HCT116 (cell line): Measurements from ENCODE around the gene PHF21B. TPM values are rescaled to one million over a fixed set of nuclear protein-coding genes. Genes with fewer than 3 reads are reported as not detected.

Source experiments
- ATAC-seq: fragments of 200-7000 bp; cut with Tn5 transposase; 2 replicates; pipeline ENCODE4 v1.9.1; 2020; ENCODE audit warnings: mild to moderate bottlenecking, moderate library complexity
- BruUV-seq: library from RNA; stranded (reverse); fragments of 400-500 nt; replicated peaks from 2 replicates; lab custom pipeline; 2021; lab: Mats Ljungman, UMichigan
- CTCF ChIA-PET: fragments of 300-600 bp; sonication (Branson Sonifier 250); formaldehyde crosslinking; loops from one replicate; lab custom pipeline; 2021; ENCODE audit warnings: antibody characterized with exemption; lab: Charles Lee
- POLR2A ChIA-PET: fragments of 300-600, 350-600 bp; sonication (Branson Sonifier 250); formaldehyde crosslinking; loops from one replicate; lab custom pipeline; 2021; ENCODE audit warnings: antibody characterized with exemption; lab: Charles Lee
- RAD21 ChIA-PET, 2 experiments: fragments of 300-600 bp; sonication (Branson Sonifier 250); formaldehyde crosslinking; loops; one replicate each; lab custom pipeline; 2023; ENCODE audit warnings: low total read pairs in 2 of 2; ENCODE audit not compliant: uncharacterized antibody in 2 of 2, unreplicated experiment in 2 of 2, low non-redundant PET in 1 of 2; lab: Charles Lee
- DNase-seq: peaks from one replicate; pipeline ENCODE4 v3.0.0-alpha.2; 2010; ENCODE audit warnings: low read depth, low spot score
- H2AFZ ChIP-seq: fragments of 200-600 bp; shearing (Covaris generic), sonication (generic); 2 replicates; pipeline ENCODE4 v1.6.1; 2017; ENCODE audit warnings: low read depth, mixed run types, mixed read lengths, antibody characterized with exemption, low read length; ENCODE audit not compliant: poor library complexity, severe bottlenecking
- H3K27ac ChIP-seq: 2 replicates; pipeline ENCODE4 v1.5.1; 2012; ENCODE audit warnings: low read depth, low read length
- H3K27me3 ChIP-seq: fragments of 200-600 bp; sonication (generic); 2 replicates; pipeline ENCODE4 v1.6.1; 2016; ENCODE audit warnings: mixed run types, low read length, mixed read lengths; ENCODE audit not compliant: insufficient read depth
- H3K36me3 ChIP-seq, 2 experiments: fragments of 200-500 bp in 1 of 2; fragments of 200-600 bp in 1 of 2; sonication (Bioruptor generic) in 1 of 2; sonication (generic) in 1 of 2; 2 replicates each; pipeline versions ENCODE4 v1.5.1 to v1.6.1; 2014 to 2016; ENCODE audit warnings: low read length in 2 of 2, inconsistent platforms in 1 of 2, mixed read lengths in 1 of 2, mixed run types in 1 of 2; ENCODE audit not compliant: insufficient read depth in 2 of 2, control insufficient read depth in 1 of 2
- H3K4me1 ChIP-seq, 2 experiments: fragments of 200-600 bp in 1 of 2; sonication (generic) in 1 of 2; 2 replicates each; pipeline versions ENCODE4 v1.5.1 to v1.6.1; 2012 to 2017; ENCODE audit warnings: low read length in 2 of 2, inconsistent platforms in 1 of 2, mild to moderate bottlenecking in 1 of 2, mixed read lengths in 1 of 2, mixed run types in 1 of 2, moderate library complexity in 1 of 2; ENCODE audit not compliant: insufficient read depth in 2 of 2, control insufficient read depth in 1 of 2
- H3K4me2 ChIP-seq: fragments of 200-600 bp; sonication (generic); 2 replicates; pipeline ENCODE4 v1.6.1; 2017; ENCODE audit warnings: mixed run types, low read length, mixed read lengths
- H3K4me3 ChIP-seq, 2 experiments: fragments of 200-600 bp in 1 of 2; sonication (generic) in 1 of 2; replicated peaks in 1 of 2; 2 replicates each; pipeline ENCODE4 v1.5.1; 2011 to 2016; ENCODE audit warnings: low read length in 2 of 2, control low read depth in 1 of 2, low read depth in 1 of 2, mild to moderate bottlenecking in 1 of 2, mixed read lengths in 1 of 2, mixed run types in 1 of 2
- H3K79me2 ChIP-seq: fragments of 200-600 bp; sonication (generic); 2 replicates; pipeline ENCODE4 v1.6.1; 2017; ENCODE audit warnings: mild to moderate bottlenecking, mixed run types, low read length, moderate library complexity, mixed read lengths; ENCODE audit not compliant: insufficient read depth
- H3K9ac ChIP-seq: fragments of 200-600 bp; sonication (generic); 2 replicates; pipeline ENCODE4 v1.6.1; 2016; ENCODE audit warnings: low read length, mixed read lengths
- H3K9me2 ChIP-seq: fragments of 200-600 bp; sonication (generic), shearing (Covaris generic); 2 replicates; pipeline ENCODE4 v1.6.1; 2017; ENCODE audit warnings: mixed run types, mild to moderate bottlenecking, moderate library complexity; ENCODE audit not compliant: insufficient read depth
- H3K9me3 ChIP-seq, 2 experiments: fragments of 200-500 bp in 1 of 2; fragments of 200-600 bp in 1 of 2; sonication (Bioruptor generic) in 1 of 2; sonication (generic) in 1 of 2; 2 replicates each; pipeline ENCODE4 v1.6.1; 2014 to 2017; ENCODE audit warnings: low read length in 2 of 2, mixed read lengths in 2 of 2, inconsistent platforms in 1 of 2, low read depth in 1 of 2, mild to moderate bottlenecking in 1 of 2, mixed run types in 1 of 2, moderate library complexity in 1 of 2; ENCODE audit not compliant: control insufficient read depth in 1 of 2, insufficient read depth in 1 of 2
- H4K20me1 ChIP-seq: fragments of 200-600 bp; sonication (generic), shearing (Covaris generic); 2 replicates; pipeline ENCODE4 v1.6.1; 2017; ENCODE audit warnings: mixed run types, mild to moderate bottlenecking, moderate library complexity; ENCODE audit not compliant: insufficient read depth
- CBX3 ChIP-seq: IDR thresholded peaks from 2 replicates; pipeline ENCODE4 v1.6.1; 2012; ENCODE audit warnings: low read depth
- EGR1 ChIP-seq: IDR thresholded peaks from 2 replicates; pipeline ENCODE4 v1.6.1; 2012; ENCODE audit warnings: low read depth
- ELF1 ChIP-seq: IDR thresholded peaks from 2 replicates; pipeline ENCODE4 v1.6.1; 2012; ENCODE audit warnings: low read depth, borderline replicate concordance
- EZH2 ChIP-seq: fragments of 200-600 bp; sonication (generic); IDR thresholded peaks from 2 replicates; pipeline ENCODE4 v1.6.1; 2017; ENCODE audit warnings: antibody characterized with exemption, mixed run types
- EZH2phosphoT487 ChIP-seq: fragments of 200-600 bp; IDR thresholded peaks from 2 replicates; pipeline ENCODE4 v1.6.1; 2018; ENCODE audit warnings: antibody characterized with exemption, borderline replicate concordance
- FOSL1 ChIP-seq: IDR thresholded peaks from 2 replicates; pipeline ENCODE4 v1.6.1; 2012; ENCODE audit warnings: low read depth
- SIN3A ChIP-seq: IDR thresholded peaks from 2 replicates; pipeline ENCODE4 v1.6.1; 2012; ENCODE audit warnings: low read depth
- TCF7L2 ChIP-seq: IDR thresholded peaks from 2 replicates; pipeline ENCODE4 v1.7.0; 2011; ENCODE audit warnings: borderline replicate concordance, inconsistent platforms; ENCODE audit not compliant: insufficient read depth, insufficient read length; ENCODE audit errors: extremely low read depth
- ZFX ChIP-seq: fragments of 450-650 bp; IDR thresholded peaks from 2 replicates; pipeline ENCODE4 v1.6.1; 2017
- intact Hi-C: fragments of 100-400 bp; cut with micrococcal nuclease; formaldehyde crosslinking; loops from 2 replicates; pipeline ENCODE4 v1.10.0; 2022
- total RNA-seq: library from RNA; stranded (reverse); gene quantifications from one replicate; pipeline ENCODE4 v1.2.1, GENCODE V29; 2021; ENCODE audit not compliant: unreplicated experiment
- TF ChIP-seq, protein P1 (sequence below): IDR thresholded peaks from 2 replicates; pipeline ENCODE4 v1.6.1; 2012
- TF ChIP-seq, protein P2 (sequence below): IDR thresholded peaks from 2 replicates; pipeline ENCODE4 v1.6.1; 2012; ENCODE audit warnings: low read depth

The PHF21B gene
- total RNA-seq, 1 experiment from 2014 or later = not detected

DNA sequence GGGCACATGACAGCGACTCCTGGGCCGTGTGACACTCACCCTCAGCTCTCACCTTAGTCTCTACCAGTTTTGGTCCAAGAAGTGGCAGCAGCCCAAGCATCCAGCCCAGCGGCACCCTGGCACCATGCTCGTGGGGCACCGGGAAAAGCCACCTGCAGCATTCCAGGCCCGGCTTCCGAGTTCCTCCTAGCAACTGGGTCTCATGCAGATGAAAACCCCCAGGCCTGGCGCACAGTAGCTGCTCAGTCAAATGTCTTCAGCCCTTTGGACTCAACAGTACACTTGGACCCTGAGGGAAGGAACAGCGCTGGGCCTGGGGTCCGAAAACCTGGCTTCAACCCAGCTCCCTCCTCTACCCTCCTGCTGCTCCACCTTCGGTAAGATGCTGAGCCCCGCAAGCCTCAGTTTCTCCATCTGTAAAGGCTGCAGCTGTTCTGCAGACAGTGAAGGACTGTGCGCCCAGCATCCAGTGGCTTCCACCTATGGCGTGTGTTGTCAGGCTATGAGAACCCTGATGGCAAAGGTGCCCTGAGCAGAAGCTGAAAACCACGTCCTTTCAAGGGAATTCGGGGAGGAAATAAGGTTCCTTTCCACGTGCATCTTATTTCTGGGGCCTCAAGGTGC lies 66.0 kb downstream of the PHF21B start:
- Histone ChIP-seq H3K9ac (no peak overlapping the region), H3K4me2 (no peak overlapping the region), H3K9me3 (no peaks in the 10 kb centered on the region), H2AFZ (no peak overlapping the region), H3K27me3 (peaks cover 20% of the 10 kb centered on the region; the same call in 1 of the 2 replicates), H3K27ac (no peak overlapping the region), H3K79me2 (no peaks in the 10 kb centered on the region), H4K20me1 (no peaks in the 10 kb centered on the region), H3K4me1 (no peaks in the 10 kb centered on the region), H3K36me3 (no peaks in the 10 kb centered on the region), H3K9me2 (no peaks in the 10 kb centered on the region), H3K4me3 (no peak overlapping the region)
- RAD21 ChIA-PET = no interaction called here
- CTCF ChIA-PET = no interaction called here
- DNase-seq (no peak), ATAC-seq (no peak)
- TF ChIP-seq CBX3 (no peak), EZH2phosphoT487 (no peak), TCF7L2 (no peak), EGR1 (no peak), SIN3A (no peak), EZH2 (no peak), ZFX (no peak), FOSL1 (no peak), ELF1 (no peak)
- TF ChIP-seq, protein P1, sequence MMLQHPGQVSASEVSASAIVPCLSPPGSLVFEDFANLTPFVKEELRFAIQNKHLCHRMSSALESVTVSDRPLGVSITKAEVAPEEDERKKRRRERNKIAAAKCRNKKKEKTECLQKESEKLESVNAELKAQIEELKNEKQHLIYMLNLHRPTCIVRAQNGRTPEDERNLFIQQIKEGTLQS = no peak
- POLR2A ChIA-PET = no interaction called here
- BruUV-seq = no TSS peak
- intact Hi-C loops = no loop called here

DNA sequence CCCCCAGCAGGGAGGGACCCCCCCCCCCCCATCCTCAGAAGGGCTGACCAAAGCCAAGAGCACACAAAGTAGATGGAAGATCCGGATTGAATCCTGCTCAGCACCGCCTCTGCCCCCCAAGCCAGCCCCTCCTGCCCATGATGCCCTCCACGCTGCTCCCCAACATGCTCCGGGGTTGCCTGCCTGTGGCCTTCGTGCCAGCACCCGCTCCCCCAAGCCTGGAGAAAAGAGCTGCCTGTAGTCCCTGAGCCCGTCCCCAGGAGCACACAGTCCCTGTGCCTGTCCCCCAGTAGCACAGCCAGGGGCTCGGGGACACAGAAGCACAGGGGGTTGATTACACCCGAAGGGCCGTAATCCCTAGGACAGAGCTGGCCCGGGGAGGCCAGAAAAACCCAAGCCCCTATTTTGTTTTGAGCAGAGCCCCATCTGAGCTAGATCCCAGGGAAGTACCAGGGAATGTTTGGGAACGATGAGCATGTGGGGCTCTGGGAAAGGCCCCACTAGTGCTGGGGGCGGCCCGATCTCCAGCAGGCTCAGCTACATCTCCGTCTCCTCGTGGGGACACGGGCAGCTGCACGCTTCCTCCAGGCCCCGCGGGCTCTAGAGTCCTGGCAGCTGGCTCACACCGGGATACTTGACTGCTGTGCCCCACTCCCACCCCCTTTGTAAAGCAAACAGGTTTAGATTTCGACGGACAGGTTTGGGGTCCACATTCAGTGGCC lies 66.7 kb downstream of the PHF21B start:
- Histone ChIP-seq H3K9me2 (no peaks in the 10 kb centered on the region), H4K20me1 (no peaks in the 10 kb centered on the region), H3K4me3 (no peak overlapping the region), H3K79me2 (no peaks in the 10 kb centered on the region), H3K27ac (no peak overlapping the region), H2AFZ (no peak overlapping the region), H3K27me3 (peaks cover 20% of the 10 kb centered on the region; the same call in 1 of the 2 replicates), H3K4me2 (no peak overlapping the region), H3K9ac (no peak overlapping the region), H3K4me1 (no peaks in the 10 kb centered on the region), H3K9me3 (no peaks in the 10 kb centered on the region), H3K36me3 (no peaks in the 10 kb centered on the region)
- ChIA-PET CTCF (no interaction called here), POLR2A (no interaction called here), RAD21 (no interaction called here)
- intact Hi-C loops = no loop called here
- TF ChIP-seq, protein P2, sequence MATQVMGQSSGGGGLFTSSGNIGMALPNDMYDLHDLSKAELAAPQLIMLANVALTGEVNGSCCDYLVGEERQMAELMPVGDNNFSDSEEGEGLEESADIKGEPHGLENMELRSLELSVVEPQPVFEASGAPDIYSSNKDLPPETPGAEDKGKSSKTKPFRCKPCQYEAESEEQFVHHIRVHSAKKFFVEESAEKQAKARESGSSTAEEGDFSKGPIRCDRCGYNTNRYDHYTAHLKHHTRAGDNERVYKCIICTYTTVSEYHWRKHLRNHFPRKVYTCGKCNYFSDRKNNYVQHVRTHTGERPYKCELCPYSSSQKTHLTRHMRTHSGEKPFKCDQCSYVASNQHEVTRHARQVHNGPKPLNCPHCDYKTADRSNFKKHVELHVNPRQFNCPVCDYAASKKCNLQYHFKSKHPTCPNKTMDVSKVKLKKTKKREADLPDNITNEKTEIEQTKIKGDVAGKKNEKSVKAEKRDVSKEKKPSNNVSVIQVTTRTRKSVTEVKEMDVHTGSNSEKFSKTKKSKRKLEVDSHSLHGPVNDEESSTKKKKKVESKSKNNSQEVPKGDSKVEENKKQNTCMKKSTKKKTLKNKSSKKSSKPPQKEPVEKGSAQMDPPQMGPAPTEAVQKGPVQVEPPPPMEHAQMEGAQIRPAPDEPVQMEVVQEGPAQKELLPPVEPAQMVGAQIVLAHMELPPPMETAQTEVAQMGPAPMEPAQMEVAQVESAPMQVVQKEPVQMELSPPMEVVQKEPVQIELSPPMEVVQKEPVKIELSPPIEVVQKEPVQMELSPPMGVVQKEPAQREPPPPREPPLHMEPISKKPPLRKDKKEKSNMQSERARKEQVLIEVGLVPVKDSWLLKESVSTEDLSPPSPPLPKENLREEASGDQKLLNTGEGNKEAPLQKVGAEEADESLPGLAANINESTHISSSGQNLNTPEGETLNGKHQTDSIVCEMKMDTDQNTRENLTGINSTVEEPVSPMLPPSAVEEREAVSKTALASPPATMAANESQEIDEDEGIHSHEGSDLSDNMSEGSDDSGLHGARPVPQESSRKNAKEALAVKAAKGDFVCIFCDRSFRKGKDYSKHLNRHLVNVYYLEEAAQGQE = no peak
- TF ChIP-seq, protein P1 = no peak
- no peak for ATAC-seq
- BruUV-seq = no TSS peak
- no peak for DNase-seq
